Naive thymus-derived CD8-positive, alpha-beta T cell (primary cell): Measurements from ENCODE around the gene TEX48. TPM values are rescaled to one million over a fixed set of nuclear protein-coding genes. Genes with fewer than 3 reads are reported as not detected.

Experiments
- ATAC-seq, 2 donors: fragments of 150-1000 bp; cut with Tn5 transposase in 1 of 2; sonication (Bioruptor Pico), chemical (Tn5 transposase) in 1 of 2; 1 replicate in 1 of 2; 2 replicates in 1 of 2; pipeline ENCODE4 v1.10.0; 2021; ENCODE audit warnings: mild to moderate bottlenecking in 2 of 2, moderate library complexity in 2 of 2
- POLR2A ChIA-PET: fragments of 350-600 bp; sonication (Branson Sonifier 250); formaldehyde crosslinking; loops from one replicate; lab custom pipeline; 2021; ENCODE audit warnings: antibody characterized with exemption; lab: Charles Lee
- DNase-seq, 10 donors: peaks; one replicate each; pipeline versions ENCODE4 v3.0.0 to v3.0.0-alpha.2; 2020 to 2022
- H3K27ac Mint-ChIP-seq, 10 donors: one replicate each; pipeline ENCODE4 v1.8.0; 2020 to 2022; ENCODE audit warnings: mild to moderate bottlenecking in 10 of 10, mixed read lengths in 10 of 10, moderate library complexity in 4 of 10, inconsistent platforms in 1 of 10
- H3K27me3 Mint-ChIP-seq, 5 donors: one replicate each; pipeline ENCODE4 v1.8.0; 2021 to 2022; ENCODE audit warnings: mixed read lengths in 5 of 5
- H3K36me3 Mint-ChIP-seq, 3 donors: one replicate each; pipeline ENCODE4 v1.8.0; 2020 to 2022; ENCODE audit warnings: mixed read lengths in 3 of 3, mild to moderate bottlenecking in 2 of 3, inconsistent platforms in 1 of 3
- H3K4me1 Mint-ChIP-seq, 4 donors: one replicate each; pipeline ENCODE4 v1.8.0; 2021 to 2022; ENCODE audit warnings: mixed read lengths in 4 of 4
- H3K4me3 Mint-ChIP-seq, 10 donors: one replicate each; pipeline ENCODE4 v1.8.0; 2020 to 2022; ENCODE audit warnings: mild to moderate bottlenecking in 10 of 10, mixed read lengths in 10 of 10, moderate library complexity in 6 of 10, inconsistent platforms in 1 of 10
- H3K9me3 Mint-ChIP-seq, 9 donors: one replicate each; pipeline ENCODE4 v1.8.0; 2020 to 2022; ENCODE audit warnings: mixed read lengths in 9 of 9, mild to moderate bottlenecking in 3 of 9, inconsistent platforms in 1 of 9, moderate library complexity in 1 of 9
- polyA plus RNA-seq, 3 donors: library from polyadenylated mRNA; unstranded; fragments of 300-500 nt; fragmentation: Illumina TruSeq; gene quantifications; one replicate each; pipeline ENCODE4 v1.2.3, GENCODE V29; 2021
- total RNA-seq, 8 experiments: library from RNA in 2 of 8; stranded (reverse) in 2 of 8; gene quantifications; one replicate each; pipeline ENCODE4 v1.2.3 and lab custom pipeline; 2021 to 2026

Gene TEX48
- total and polyA plus RNA-seq, 5 experiments from 2014 or later, result not detected

- ATAC-seq, result peak; percentile 83 to 86
- Mint-ChIP-seq H3K4me3 (peak overlapping the region in 5 of 10 donors; percentile 9 to 43 (median 34)), H3K27ac (peak overlapping the region in 6 of 10 donors; percentile 43 to 86 (median 69)), H3K9me3 (no peaks in the 10 kb centered on the region), H3K27me3 (peaks cover 0 to 3% (median 0%) of the 10 kb centered on the region in 5 donors), H3K36me3 (no peaks in the 10 kb centered on the region), H3K4me1 (peaks cover 5 to 33% (median 13%) of the 10 kb centered on the region in 4 donors)
- POLR2A ChIA-PET, result no interaction called here
- peak in 5 of 10 donors; percentile 2 to 29 (median 22) for DNase-seq
Measured at GRCh38 chr9:114691046-114691955, 9.3 kb upstream of the TEX48 start.

GRCh38 chr9:114690308-114690707 is 8.3 kb upstream of the TEX48 start:
- no peak for DNase-seq
- Mint-ChIP-seq H3K9me3 (no peaks in the 10 kb centered on the region), H3K4me3 (no peak overlapping the region), H3K36me3 (no peaks in the 10 kb centered on the region), H3K27me3 (peaks cover 0 to 3% (median 0%) of the 10 kb centered on the region in 5 donors), H3K27ac (peak overlapping the region in 2 of 10 donors; percentile 69 to 86), H3K4me1 (peaks cover 6 to 30% (median 16%) of the 10 kb centered on the region in 4 donors)
- POLR2A ChIA-PET, result no interaction called here
- ATAC-seq, result no peak

- Mint-ChIP-seq H3K36me3 (no peaks in the 10 kb centered on the region), H3K27me3 (peaks cover 0 to 3% (median 0%) of the 10 kb centered on the region in 5 donors), H3K27ac (peak overlapping the region in 2 of 10 donors; percentile 35 to 69), H3K9me3 (no peaks in the 10 kb centered on the region), H3K4me1 (peaks cover 6 to 28% (median 16%) of the 10 kb centered on the region in 4 donors), H3K4me3 (no peak overlapping the region)
- DNase-seq (no peak), ATAC-seq (no peak)
- POLR2A ChIA-PET, result no interaction called here
Measured at GRCh38 chr9:114689813-114690212, 7.8 kb upstream of the TEX48 start.

DNA sequence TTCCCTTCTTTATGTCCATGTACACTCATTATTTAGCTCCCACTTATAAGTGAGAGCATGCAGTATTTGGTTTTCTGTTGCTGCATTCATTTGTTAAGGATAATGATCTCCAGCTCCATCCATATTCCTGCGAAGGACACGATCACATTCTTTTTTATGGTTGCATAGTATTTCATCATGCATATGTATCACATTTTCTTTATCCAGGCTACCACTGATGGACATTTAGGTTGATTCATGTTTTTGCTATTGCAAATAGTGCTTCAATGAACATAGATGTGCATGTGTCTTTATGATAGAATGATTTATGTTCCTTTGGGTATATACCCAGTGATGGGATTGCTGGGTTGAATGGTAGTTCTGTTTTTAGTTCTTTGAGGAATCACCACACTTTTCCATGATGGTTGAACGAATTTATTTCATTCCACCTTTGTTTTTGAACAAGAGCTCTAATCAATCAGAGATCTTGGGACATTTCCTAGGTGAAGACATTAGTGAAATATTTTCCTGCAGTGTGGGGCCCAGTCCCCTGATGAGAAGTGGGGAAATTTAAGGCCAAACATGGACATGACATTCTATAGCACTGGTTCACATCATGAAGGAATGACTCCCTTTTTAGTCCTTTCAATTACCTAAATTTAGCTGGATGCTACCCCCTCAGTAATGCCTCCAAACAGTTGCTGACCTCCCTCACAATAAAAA is 7.1 kb upstream of the TEX48 start:
- peaks cover 6 to 24% (median 16%) of the 10 kb centered on the region in 4 donors for H3K4me1 Mint-ChIP-seq
- H3K27ac Mint-ChIP-seq, result no peak overlapping the region
- ATAC-seq, result no peak

DNA sequence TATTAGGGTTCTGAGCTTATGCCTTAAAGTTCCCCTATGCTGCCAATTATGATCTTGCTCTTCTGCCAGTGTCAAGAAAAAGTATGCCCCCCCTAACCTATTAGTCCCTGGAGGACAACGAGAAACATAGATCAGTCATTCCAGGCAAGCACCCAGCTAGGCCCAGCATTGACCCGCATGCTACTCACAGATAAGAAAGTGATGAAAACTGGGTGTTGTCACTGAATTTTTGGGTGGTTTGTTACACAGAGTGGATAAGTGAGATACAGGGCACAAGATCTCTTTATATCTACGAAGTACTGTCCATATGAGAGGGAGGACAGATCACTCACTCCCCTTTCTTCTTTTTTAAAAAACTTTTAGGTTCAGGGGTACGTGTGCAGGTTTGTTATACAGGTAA is 6.4 kb upstream of the TEX48 start:
- H3K27me3 Mint-ChIP-seq, result peaks cover 0 to 3% (median 0%) of the 10 kb centered on the region in 5 donors
- POLR2A ChIA-PET, result no interaction called here
- peaks cover 6 to 24% (median 16%) of the 10 kb centered on the region in 4 donors for H3K4me1 Mint-ChIP-seq
- no peak overlapping the region for H3K27ac Mint-ChIP-seq
- DNase-seq, result no peak
- no peak overlapping the region for H3K4me3 Mint-ChIP-seq
- ATAC-seq, result no peak
- no peaks in the 10 kb centered on the region for H3K36me3 Mint-ChIP-seq
- H3K9me3 Mint-ChIP-seq, result no peaks in the 10 kb centered on the region

More for the DNA sequence above, 7.1 kb upstream of the TEX48 start:
- POLR2A ChIA-PET, result no interaction called here
- no peaks in the 10 kb centered on the region for H3K9me3 Mint-ChIP-seq
- no peaks in the 10 kb centered on the region for H3K36me3 Mint-ChIP-seq
- DNase-seq, result no peak
- H3K4me3 Mint-ChIP-seq, result no peak overlapping the region
- H3K27me3 Mint-ChIP-seq, result peaks cover 0 to 3% (median 0%) of the 10 kb centered on the region in 5 donors

DNA sequence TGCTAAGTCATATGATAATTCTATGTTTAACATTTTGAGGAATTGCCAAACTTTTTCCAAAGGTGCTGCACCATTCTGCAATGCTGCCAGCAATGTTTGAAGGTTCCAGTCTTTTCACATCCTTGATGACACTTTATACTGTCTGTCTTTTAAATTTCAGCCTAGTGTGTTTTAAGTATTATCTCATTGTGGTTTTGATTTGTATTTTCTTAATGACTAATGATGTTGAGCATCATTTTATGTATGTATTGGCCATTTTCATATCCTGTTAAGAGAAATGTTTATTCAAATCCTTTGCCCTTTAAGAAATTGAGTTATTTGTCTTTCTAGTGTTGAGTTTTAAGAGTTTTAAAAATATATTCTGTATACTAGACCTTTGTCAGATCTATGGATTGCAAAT is 5.0 kb upstream of the TEX48 start:
- ATAC-seq, result no peak
- POLR2A ChIA-PET, result no interaction called here
- peak overlapping the region in 1 of 10 donors; percentile 16 for H3K4me3 Mint-ChIP-seq
- peaks cover 0 to 3% (median 0%) of the 10 kb centered on the region in 5 donors for H3K27me3 Mint-ChIP-seq
- no peak for DNase-seq
- peaks cover 6 to 24% (median 16%) of the 10 kb centered on the region in 4 donors for H3K4me1 Mint-ChIP-seq
- H3K36me3 Mint-ChIP-seq, result no peaks in the 10 kb centered on the region
- no peaks in the 10 kb centered on the region for H3K9me3 Mint-ChIP-seq
- H3K27ac Mint-ChIP-seq, result no peak overlapping the region

- peaks cover 6 to 19% (median 14%) of the 10 kb centered on the region in 4 donors for H3K4me1 Mint-ChIP-seq
Measured at GRCh38 chr9:114685951-114686350, 4.0 kb upstream of the TEX48 start.

DNA sequence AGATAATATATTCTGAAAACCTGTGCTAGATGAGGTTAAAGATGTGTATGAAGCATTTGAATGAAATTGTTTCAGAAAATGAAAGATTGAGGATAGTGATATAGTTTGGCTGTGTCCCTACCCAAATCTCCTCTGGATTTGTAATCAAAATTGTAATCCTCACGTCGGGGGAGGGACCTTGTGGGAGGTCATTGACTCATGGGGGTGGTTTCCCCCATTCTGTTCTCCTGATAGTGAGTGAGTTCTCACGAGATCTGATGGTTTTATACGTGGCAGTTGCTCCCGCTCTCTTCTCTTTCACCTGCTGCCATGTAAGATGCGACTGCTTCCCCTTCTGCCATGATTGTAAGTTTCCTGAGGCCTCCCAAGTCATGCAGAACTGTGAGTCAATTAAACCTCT is 2.0 kb upstream of the TEX48 start:
- Mint-ChIP-seq H3K36me3 (no peaks in the 10 kb centered on the region), H3K27me3 (peaks cover 0 to 6% (median 1%) of the 10 kb centered on the region in 5 donors), H3K9me3 (no peaks in the 10 kb centered on the region), H3K27ac (peak overlapping the region in 1 of 10 donors; percentile 18), H3K4me1 (peaks cover 4 to 13% (median 8%) of the 10 kb centered on the region in 4 donors), H3K4me3 (no peak overlapping the region)
- DNase-seq (no peak), ATAC-seq (no peak)
- POLR2A ChIA-PET, result no interaction called here

More at GRCh38 chr9:114685951-114686350, 4.0 kb upstream of the TEX48 start:
- Mint-ChIP-seq H3K27ac (no peak overlapping the region), H3K27me3 (peaks cover 0 to 3% (median 2%) of the 10 kb centered on the region in 5 donors), H3K4me3 (no peak overlapping the region), H3K9me3 (no peaks in the 10 kb centered on the region), H3K36me3 (no peaks in the 10 kb centered on the region)
- DNase-seq (no peak), ATAC-seq (no peak)
- POLR2A ChIA-PET, result no interaction called here

- no peak overlapping the region for H3K4me3 Mint-ChIP-seq
- H3K4me1 Mint-ChIP-seq, result peaks cover 4 to 13% (median 8%) of the 10 kb centered on the region in 4 donors
- H3K27me3 Mint-ChIP-seq, result peaks cover 0 to 9% (median 3%) of the 10 kb centered on the region in 5 donors
- H3K9me3 Mint-ChIP-seq, result no peaks in the 10 kb centered on the region
- POLR2A ChIA-PET, result no interaction called here
- ATAC-seq (no peak), DNase-seq (no peak)
- no peaks in the 10 kb centered on the region for H3K36me3 Mint-ChIP-seq
- no peak overlapping the region for H3K27ac Mint-ChIP-seq
Measured at GRCh38 chr9:114682846-114683245, 854 bp upstream of the TEX48 start.

GRCh38 chr9:114680259-114681001 is 1.6 kb downstream of the TEX48 start:
- ATAC-seq (no peak), DNase-seq (no peak)
- POLR2A ChIA-PET, result no interaction called here
- H3K27me3 Mint-ChIP-seq, result peaks cover 3 to 23% (median 11%) of the 10 kb centered on the region in 5 donors
- peak overlapping the region in 1 of 10 donors; percentile 9 for H3K27ac Mint-ChIP-seq
- H3K4me3 Mint-ChIP-seq, result no peak overlapping the region
- peaks cover 2 to 7% (median 5%) of the 10 kb centered on the region in 4 donors for H3K4me1 Mint-ChIP-seq
- H3K36me3 Mint-ChIP-seq, result no peaks in the 10 kb centered on the region
- H3K9me3 Mint-ChIP-seq, result no peaks in the 10 kb centered on the region

- no peak for DNase-seq
- no peaks in the 10 kb centered on the region for H3K9me3 Mint-ChIP-seq
- no peak overlapping the region for H3K27ac Mint-ChIP-seq
- H3K4me3 Mint-ChIP-seq, result no peak overlapping the region
- peaks cover 0 to 2% (median 0%) of the 10 kb centered on the region in 3 donors for H3K36me3 Mint-ChIP-seq
- POLR2A ChIA-PET, result no interaction called here
- no peak for ATAC-seq
- peaks cover 3 to 25% (median 13%) of the 10 kb centered on the region in 5 donors for H3K27me3 Mint-ChIP-seq
- peaks cover 4 to 7% (median 5%) of the 10 kb centered on the region in 4 donors for H3K4me1 Mint-ChIP-seq
Measured at GRCh38 chr9:114678795-114679194, 3.2 kb downstream of the TEX48 start.

- peaks cover 4 to 7% (median 5%) of the 10 kb centered on the region in 4 donors for H3K4me1 Mint-ChIP-seq
- DNase-seq (no peak), ATAC-seq (no peak)
- POLR2A ChIA-PET, result no interaction called here
- H3K4me3 Mint-ChIP-seq, result no peak overlapping the region
- H3K36me3 Mint-ChIP-seq, result peaks cover 0 to 2% (median 0%) of the 10 kb centered on the region in 3 donors
- peaks cover 3 to 25% (median 13%) of the 10 kb centered on the region in 5 donors for H3K27me3 Mint-ChIP-seq
- H3K9me3 Mint-ChIP-seq, result no peaks in the 10 kb centered on the region
- peak overlapping the region in 1 of 10 donors; percentile 13 for H3K27ac Mint-ChIP-seq
Measured at GRCh38 chr9:114678130-114678529, 3.9 kb downstream of the TEX48 start.
